Measurements from ENCODE around the gene MAN1A1. TPM values are rescaled to one million over a fixed set of nuclear protein-coding genes. Genes with fewer than 3 reads are reported as not detected.

Gene MAN1A1
- total and polyA plus RNA-seq, 2 of the 8 experiments (the other 6 are each of a cell fraction or from before 2014, with no cell fraction given): 1.8 to 5.4 TPM

DNA sequence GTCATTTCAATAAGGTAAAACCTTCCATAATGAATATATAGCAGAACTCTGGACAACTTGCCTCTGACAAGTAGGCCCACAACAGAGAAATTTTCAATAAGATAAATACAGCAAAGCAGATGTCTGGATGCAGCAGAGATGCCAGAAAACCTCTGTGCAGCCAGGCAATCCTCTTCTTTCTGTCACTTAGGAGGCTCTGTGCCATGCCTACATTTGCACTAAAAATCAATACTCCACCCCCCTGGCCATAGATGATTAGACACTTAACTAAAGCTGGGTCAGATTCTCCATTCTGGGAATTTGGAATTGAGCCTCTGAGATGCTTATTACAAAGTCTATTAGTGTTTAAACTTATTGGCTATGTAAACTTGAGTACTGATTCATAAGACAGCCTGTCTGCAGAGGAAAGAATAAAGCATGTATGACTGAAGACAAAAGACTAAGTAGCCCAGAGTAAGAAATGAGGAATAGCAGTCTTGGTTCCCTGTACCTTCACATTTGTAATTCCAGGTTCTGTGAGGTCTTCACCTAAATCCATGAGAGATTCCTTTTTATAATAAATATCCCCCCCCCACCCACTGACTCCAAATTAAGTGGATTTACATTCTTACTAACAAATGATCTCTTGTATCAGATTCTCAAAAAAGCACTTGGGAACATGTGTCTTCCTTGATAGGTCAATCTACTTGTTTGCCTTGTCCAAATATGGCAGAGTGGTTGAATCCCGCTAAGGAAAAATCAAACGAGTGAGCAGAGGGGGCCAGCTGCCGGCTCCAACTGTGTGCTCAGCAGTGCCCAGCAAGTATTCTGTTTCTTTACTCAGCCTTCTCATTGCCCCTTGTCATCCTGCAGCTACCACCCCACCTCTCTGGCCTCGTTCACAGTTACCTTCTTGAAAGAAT is 20.4 kb downstream of the MAN1A1 start (continued):
- TF ChIP-seq, protein P1, sequence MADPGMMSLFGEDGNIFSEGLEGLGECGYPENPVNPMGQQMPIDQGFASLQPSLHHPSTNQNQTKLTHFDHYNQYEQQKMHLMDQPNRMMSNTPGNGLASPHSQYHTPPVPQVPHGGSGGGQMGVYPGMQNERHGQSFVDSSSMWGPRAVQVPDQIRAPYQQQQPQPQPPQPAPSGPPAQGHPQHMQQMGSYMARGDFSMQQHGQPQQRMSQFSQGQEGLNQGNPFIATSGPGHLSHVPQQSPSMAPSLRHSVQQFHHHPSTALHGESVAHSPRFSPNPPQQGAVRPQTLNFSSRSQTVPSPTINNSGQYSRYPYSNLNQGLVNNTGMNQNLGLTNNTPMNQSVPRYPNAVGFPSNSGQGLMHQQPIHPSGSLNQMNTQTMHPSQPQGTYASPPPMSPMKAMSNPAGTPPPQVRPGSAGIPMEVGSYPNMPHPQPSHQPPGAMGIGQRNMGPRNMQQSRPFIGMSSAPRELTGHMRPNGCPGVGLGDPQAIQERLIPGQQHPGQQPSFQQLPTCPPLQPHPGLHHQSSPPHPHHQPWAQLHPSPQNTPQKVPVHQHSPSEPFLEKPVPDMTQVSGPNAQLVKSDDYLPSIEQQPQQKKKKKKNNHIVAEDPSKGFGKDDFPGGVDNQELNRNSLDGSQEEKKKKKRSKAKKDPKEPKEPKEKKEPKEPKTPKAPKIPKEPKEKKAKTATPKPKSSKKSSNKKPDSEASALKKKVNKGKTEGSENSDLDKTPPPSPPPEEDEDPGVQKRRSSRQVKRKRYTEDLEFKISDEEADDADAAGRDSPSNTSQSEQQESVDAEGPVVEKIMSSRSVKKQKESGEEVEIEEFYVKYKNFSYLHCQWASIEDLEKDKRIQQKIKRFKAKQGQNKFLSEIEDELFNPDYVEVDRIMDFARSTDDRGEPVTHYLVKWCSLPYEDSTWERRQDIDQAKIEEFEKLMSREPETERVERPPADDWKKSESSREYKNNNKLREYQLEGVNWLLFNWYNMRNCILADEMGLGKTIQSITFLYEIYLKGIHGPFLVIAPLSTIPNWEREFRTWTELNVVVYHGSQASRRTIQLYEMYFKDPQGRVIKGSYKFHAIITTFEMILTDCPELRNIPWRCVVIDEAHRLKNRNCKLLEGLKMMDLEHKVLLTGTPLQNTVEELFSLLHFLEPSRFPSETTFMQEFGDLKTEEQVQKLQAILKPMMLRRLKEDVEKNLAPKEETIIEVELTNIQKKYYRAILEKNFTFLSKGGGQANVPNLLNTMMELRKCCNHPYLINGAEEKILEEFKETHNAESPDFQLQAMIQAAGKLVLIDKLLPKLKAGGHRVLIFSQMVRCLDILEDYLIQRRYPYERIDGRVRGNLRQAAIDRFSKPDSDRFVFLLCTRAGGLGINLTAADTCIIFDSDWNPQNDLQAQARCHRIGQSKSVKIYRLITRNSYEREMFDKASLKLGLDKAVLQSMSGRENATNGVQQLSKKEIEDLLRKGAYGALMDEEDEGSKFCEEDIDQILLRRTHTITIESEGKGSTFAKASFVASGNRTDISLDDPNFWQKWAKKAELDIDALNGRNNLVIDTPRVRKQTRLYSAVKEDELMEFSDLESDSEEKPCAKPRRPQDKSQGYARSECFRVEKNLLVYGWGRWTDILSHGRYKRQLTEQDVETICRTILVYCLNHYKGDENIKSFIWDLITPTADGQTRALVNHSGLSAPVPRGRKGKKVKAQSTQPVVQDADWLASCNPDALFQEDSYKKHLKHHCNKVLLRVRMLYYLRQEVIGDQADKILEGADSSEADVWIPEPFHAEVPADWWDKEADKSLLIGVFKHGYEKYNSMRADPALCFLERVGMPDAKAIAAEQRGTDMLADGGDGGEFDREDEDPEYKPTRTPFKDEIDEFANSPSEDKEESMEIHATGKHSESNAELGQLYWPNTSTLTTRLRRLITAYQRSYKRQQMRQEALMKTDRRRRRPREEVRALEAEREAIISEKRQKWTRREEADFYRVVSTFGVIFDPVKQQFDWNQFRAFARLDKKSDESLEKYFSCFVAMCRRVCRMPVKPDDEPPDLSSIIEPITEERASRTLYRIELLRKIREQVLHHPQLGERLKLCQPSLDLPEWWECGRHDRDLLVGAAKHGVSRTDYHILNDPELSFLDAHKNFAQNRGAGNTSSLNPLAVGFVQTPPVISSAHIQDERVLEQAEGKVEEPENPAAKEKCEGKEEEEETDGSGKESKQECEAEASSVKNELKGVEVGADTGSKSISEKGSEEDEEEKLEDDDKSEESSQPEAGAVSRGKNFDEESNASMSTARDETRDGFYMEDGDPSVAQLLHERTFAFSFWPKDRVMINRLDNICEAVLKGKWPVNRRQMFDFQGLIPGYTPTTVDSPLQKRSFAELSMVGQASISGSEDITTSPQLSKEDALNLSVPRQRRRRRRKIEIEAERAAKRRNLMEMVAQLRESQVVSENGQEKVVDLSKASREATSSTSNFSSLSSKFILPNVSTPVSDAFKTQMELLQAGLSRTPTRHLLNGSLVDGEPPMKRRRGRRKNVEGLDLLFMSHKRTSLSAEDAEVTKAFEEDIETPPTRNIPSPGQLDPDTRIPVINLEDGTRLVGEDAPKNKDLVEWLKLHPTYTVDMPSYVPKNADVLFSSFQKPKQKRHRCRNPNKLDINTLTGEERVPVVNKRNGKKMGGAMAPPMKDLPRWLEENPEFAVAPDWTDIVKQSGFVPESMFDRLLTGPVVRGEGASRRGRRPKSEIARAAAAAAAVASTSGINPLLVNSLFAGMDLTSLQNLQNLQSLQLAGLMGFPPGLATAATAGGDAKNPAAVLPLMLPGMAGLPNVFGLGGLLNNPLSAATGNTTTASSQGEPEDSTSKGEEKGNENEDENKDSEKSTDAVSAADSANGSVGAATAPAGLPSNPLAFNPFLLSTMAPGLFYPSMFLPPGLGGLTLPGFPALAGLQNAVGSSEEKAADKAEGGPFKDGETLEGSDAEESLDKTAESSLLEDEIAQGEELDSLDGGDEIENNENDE (IDR thresholded peaks at IDR 0.05; ENCODE audit: insufficient replicate concordance, low read length): no peak
- TF ChIP-seq ZNF274 (IDR thresholded peaks at IDR 0.05; ENCODE audit: borderline replicate concordance, extremely low read depth, low read length) (no peak), TEAD4 (IDR thresholded peaks at IDR 0.05; ENCODE audit: low read depth, low read length) (no peak), CREB1 (IDR thresholded peaks at IDR 0.05) (no peak), TBP (IDR thresholded peaks at IDR 0.05; ENCODE audit: low read depth, low read length) (no peak), POLR2AphosphoS5 (IDR thresholded peaks at IDR 0.05; ENCODE audit: low read depth, low read length) (no peak), RFX5 (IDR thresholded peaks at IDR 0.05; ENCODE audit: borderline replicate concordance, low read depth, low read length) (no peak)
